A204.1 (cell line): ENCODE data around the gene HACE1.

Experiments used
- FAIRE-seq: peaks from 2 replicates; lab custom pipeline; 2012; peaks lifted over from hg19 to GRCh38; lab: Jason Lieb, UNC

The HACE1 gene

DNA sequence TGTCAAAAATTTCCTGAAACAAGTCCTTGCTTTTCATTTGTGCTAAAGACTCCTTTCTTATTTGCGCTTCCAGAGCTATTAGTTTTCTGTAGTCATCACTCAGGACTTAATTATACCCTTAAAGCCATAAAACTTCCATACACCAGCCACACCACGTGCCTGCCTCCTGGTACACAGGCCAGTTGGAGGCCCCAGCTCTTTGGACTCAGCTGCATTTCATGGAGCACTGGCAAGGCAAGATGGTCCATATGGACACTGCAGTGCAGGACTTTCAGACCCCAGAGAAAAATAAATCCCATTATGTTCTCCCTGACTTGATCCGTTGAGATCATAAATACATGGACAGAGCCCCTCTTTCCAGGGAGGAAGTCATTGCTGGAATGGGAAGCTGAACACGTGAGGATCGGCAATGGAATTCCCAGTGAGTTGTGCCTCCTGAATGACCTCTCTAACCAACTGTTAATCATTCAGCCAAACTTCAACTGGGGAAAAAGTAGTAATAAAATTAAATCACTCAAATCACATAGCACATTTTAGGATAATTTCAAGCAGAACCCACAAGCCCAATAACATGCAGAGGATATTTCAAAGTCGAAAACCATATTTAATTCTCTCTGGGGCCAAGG lies 173.1 kb downstream of the HACE1 start:
- FAIRE-seq: no peak

- no peak for FAIRE-seq
Observed at GRCh38 chr6:104685871-104686549, 173.7 kb downstream of the HACE1 start.

DNA sequence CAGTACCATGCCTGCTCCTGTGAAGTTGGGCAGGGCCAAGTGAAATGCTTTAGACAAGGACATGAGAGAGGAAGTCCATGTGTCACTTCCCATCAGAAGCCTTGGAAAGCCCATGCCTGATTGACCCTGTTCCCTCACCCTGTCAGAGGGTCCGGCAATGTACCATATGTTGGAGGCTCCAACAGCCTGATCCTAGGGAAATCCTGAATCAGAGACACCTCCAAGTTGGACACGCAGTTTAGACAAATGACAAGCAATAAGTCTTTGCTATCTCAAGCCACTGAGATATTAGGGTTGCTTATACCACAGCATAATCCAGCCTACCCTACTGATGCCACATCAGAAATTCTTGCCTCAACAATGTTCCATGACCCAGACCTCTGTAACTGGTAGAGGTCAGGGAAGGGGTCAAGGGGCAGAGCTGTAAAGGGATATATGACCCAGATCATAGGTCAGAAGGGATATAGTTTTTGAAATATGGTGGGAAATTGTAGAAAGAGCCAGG lies 174.8 kb downstream of the HACE1 start:
- no peak for FAIRE-seq

- no peak for FAIRE-seq
Observed at GRCh38 chr6:104683809-104684208, 175.9 kb downstream of the HACE1 start.

- FAIRE-seq: no peak
Observed at GRCh38 chr6:104682722-104683643, 176.7 kb downstream of the HACE1 start.

DNA sequence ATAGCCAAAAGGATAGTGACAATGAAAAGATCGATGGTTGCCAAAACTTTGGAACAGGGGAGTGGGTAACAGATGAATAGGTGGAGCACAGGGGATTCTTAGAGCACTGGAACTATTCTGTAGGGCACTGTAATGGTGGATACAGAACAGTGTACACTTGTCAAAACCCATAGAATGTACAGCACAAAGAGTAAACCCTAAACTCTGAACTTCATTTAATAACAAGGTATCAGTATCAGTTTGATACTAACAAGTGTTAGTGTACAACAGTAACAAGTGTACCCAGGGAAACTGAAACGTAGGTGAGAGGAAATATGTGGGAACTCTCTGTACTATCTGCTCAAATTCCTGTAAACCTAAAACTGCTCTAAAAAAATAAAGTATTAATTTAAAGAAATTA lies 179.2 kb downstream of the HACE1 start:
- no peak for FAIRE-seq

DNA sequence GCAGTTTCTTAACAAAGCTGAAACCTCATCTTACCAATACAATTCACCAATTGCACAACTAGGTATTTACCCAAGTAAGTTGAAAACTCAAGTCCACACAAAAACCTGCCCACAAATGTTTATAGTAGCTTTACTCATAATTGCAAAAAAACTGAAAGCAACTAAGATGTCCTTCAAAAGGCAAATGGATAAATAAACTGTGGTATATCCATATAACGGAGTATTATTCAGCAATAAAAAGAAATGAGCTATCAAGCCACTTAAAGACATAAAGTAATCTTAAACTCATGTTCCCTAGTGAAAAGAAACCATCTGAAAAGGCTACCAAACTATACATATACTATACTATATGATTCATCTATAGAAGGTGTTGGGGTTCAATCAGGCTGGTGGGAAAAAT lies 179.7 kb downstream of the HACE1 start:
- FAIRE-seq: no peak
